Right lobe of liver (tissue), 6 donors: ENCODE data around the gene RRAS2. TPM values are rescaled to one million over a fixed set of nuclear protein-coding genes. Genes with fewer than 3 reads are reported as not detected.
"Not testable (repeated sequence)": the region's sequence is repeated elsewhere in the genome, so short reads cannot be mapped to it uniquely, and the experiment has no call there.

ENCODE experiments used
- ATAC-seq, 4 donors: fragments of 200-7000 bp; cut with Tn5 transposase; one replicate each; pipeline ENCODE4 v1.9.1; 2020; ENCODE audit warnings: mild to moderate bottlenecking in 4 of 4, moderate library complexity in 4 of 4
- DNase-seq, 3 donors: peaks; one replicate each; pipeline ENCODE4 v3.0.0-alpha.2; 2020
- H3K27ac ChIP-seq, 3 donors: fragments of 200-600 bp; one replicate each; pipeline ENCODE4 v1.8.0; 2022
- H3K27me3 ChIP-seq, 2 donors: fragments of 200-600 bp; one replicate each; pipeline ENCODE4 v1.8.0; 2022
- H3K36me3 ChIP-seq, 4 donors: fragments of 200-600 bp; sonication (generic) in 1 of 4; one replicate each; pipeline versions ENCODE4 v1.5.1 to v1.8.0; 2017 to 2022; ENCODE audit warnings: control low read depth in 1 of 4
- H3K4me1 ChIP-seq, 4 donors: fragments of 200-600 bp; sonication (generic) in 1 of 4; one replicate each; pipeline versions ENCODE4 v1.5.1 to v1.8.0; 2017 to 2022; ENCODE audit warnings: control low read depth in 1 of 4
- H3K4me3 ChIP-seq, 3 donors: fragments of 200-600 bp; one replicate each; pipeline ENCODE4 v1.8.0; 2022
- H3K9me3 ChIP-seq, 4 donors: fragments of 200-600 bp; sonication (generic) in 1 of 4; one replicate each; pipeline versions ENCODE4 v1.5.1 to v1.8.0; 2017 to 2022; ENCODE audit warnings: control low read depth in 1 of 4
- POLR2A ChIP-seq: fragments of 450-650 bp; IDR thresholded peaks from one replicate; pipeline ENCODE4 v1.6.1; 2017; ENCODE audit warnings: antibody characterized with exemption, mild to moderate bottlenecking
- WGBS: methylation state at CpG from one replicate; pipeline ENCODE4 v1.1.6; 2018; ENCODE audit warnings: low coverage, low lambda C conversion rate; ENCODE audit not compliant: insufficient coverage; ENCODE audit errors: missing lambda C conversion rate; 5-methylcytosine and 5-hydroxymethylcytosine counted together
- intact Hi-C, 2 donors: fragments of 100-400 bp; cut with DNase I; formaldehyde crosslinking; loops; one replicate each; pipeline versions ENCODE4 v1.11.2 to v1.14.1; 2022
- total RNA-seq, 6 experiments: library from RNA; depleted of rRNA in 2 of 6; stranded (reverse); fragments of >200 nt in 2 of 6; fragmentation: NEBNext Ultra II Directional in 3 of 6; extraction: Animal tissue kit (Norgen Biotek cat#: 25700) in 3 of 6; gene quantifications; one replicate each; pipeline versions ENCODE4 v1.1.0 to v1.2.4, GENCODE V29; 2016 to 2023
- TF ChIP-seq, protein P1 (sequence below), 4 donors: fragments of 200-600 bp in 3 of 4; fragments of 450-650 bp in 1 of 4; IDR thresholded peaks; one replicate each; pipeline versions ENCODE4 v1.5.1 to v1.8.0; 2016 to 2022; ENCODE audit warnings: antibody characterized with exemption in 4 of 4, mild to moderate bottlenecking in 2 of 4
- donor health status: DM: no; HTN: yes; CAD: no.
- donor health status: DM: no; HTN: no; CAD: no.
- donor health status: DM: no; HTN: no; CAD: no.
- donor health status: DM: no; HTN: yes; CAD: no.
- donor health status: DM: no; HTN: yes; CAD: no.

RRAS2 gene
- total RNA-seq, 6 experiments from 2014 or later: 21.0 to 44.8 (median 31.1) TPM

DNA sequence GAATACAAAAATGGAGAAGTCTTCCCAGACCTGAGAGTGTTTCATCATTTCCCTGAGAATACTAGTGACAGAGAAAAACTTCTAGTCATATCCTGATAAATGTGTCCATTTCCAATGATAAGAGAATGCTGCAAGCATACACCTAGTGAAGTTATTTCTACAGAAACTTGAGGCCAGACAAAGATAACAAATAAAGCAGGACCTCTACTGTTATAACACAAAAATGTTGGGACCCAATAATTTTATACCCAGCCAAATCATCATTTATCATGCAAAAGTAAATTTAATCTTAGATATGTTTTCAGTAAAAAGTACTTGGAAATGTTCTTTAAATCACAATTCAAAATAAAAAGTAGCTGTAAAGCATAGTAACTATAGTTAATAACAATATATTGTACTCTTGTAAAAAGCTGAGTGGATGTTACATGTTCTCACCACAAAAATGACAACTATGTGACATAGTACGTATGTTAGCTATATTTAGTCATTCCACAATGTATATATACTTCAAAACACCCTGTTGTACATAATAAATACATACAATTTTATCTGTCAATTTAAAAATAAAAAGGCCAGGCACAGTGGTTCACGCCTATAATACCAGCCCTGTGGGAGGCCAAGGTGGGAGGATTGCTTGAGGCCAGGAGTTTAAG lies 12.6 kb downstream of the RRAS2 start:
- Histone ChIP-seq H3K36me3 (no peaks in the 10 kb centered on the region), H3K4me3 (no peak overlapping the region), H3K27me3 (no peaks in the 10 kb centered on the region), H3K27ac (no peak overlapping the region), H3K9me3 (no peaks in the 10 kb centered on the region), H3K4me1 (peaks cover 0 to 9% (median 0%) of the 10 kb centered on the region in 4 donors)
- 91% methylated on average over 2 of the region's 2 CpGs for WGBS
- intact Hi-C loops: no loop called here
- ATAC-seq (no peak), DNase-seq (no peak)
- no peak for TF ChIP-seq POLR2A
- TF ChIP-seq, protein P1, sequence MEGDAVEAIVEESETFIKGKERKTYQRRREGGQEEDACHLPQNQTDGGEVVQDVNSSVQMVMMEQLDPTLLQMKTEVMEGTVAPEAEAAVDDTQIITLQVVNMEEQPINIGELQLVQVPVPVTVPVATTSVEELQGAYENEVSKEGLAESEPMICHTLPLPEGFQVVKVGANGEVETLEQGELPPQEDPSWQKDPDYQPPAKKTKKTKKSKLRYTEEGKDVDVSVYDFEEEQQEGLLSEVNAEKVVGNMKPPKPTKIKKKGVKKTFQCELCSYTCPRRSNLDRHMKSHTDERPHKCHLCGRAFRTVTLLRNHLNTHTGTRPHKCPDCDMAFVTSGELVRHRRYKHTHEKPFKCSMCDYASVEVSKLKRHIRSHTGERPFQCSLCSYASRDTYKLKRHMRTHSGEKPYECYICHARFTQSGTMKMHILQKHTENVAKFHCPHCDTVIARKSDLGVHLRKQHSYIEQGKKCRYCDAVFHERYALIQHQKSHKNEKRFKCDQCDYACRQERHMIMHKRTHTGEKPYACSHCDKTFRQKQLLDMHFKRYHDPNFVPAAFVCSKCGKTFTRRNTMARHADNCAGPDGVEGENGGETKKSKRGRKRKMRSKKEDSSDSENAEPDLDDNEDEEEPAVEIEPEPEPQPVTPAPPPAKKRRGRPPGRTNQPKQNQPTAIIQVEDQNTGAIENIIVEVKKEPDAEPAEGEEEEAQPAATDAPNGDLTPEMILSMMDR (IDR thresholded peaks at IDR 0.05): no peak

DNA sequence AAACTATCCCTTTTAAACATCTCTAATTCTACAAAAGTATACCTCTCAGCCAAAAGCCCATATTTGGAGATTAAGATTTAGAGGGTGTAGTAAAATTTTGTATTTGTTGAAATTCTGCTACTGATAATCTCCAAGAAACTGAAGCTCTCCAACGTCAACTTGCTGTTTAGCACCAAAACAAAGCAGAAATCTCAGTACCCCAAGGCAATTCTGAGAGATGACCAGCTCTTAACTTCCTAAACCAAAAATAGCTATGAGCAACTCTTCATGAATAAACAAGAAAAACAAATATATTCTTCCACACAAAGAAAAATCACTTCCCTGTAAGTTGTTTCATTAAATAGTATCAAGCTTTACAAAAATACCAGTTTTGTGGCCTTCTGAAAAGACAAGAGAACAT lies 13.3 kb downstream of the RRAS2 start:
- no peak for ATAC-seq
- intact Hi-C loops: no loop called here
- no peaks in the 10 kb centered on the region for H3K9me3 ChIP-seq
- peaks cover 0 to 9% (median 0%) of the 10 kb centered on the region in 4 donors for H3K4me1 ChIP-seq
- WGBS: 83% methylated on average over 1 of the region's 1 CpG
- TF ChIP-seq, protein P1 (IDR thresholded peaks at IDR 0.05): no peak
- TF ChIP-seq POLR2A: no peak
- no peak for DNase-seq
- H3K27ac ChIP-seq: no peak overlapping the region
- no peaks in the 10 kb centered on the region for H3K27me3 ChIP-seq
- H3K4me3 ChIP-seq: no peak overlapping the region
- no peaks in the 10 kb centered on the region for H3K36me3 ChIP-seq

DNA sequence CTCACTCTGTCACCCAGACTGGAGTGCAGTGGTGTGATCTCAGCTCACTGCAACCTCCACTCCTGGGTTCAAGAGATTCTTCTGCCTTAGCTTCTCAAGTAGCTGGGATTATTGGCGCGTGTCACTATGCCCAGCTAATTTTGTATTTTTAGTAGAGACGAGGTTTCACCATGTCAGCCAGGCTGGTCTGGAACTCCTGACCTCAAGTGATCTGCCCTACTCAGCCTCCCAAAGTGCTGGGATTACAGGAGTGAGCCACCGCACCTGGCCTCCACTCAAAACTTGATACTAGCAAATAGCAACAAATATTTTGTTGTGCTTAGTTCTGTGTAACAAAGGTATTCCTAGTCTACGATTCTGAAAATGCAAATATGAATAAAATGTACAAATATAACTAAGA lies 14.0 kb downstream of the RRAS2 start:
- H3K27me3 ChIP-seq, H3K4me1 ChIP-seq, H3K36me3 ChIP-seq, DNase-seq, H3K27ac ChIP-seq, H3K4me3 ChIP-seq, ATAC-seq, H3K9me3 ChIP-seq, intact Hi-C loops: not testable (repeated sequence)
- WGBS: 98% methylated on average over 5 of the region's 5 CpGs

DNA sequence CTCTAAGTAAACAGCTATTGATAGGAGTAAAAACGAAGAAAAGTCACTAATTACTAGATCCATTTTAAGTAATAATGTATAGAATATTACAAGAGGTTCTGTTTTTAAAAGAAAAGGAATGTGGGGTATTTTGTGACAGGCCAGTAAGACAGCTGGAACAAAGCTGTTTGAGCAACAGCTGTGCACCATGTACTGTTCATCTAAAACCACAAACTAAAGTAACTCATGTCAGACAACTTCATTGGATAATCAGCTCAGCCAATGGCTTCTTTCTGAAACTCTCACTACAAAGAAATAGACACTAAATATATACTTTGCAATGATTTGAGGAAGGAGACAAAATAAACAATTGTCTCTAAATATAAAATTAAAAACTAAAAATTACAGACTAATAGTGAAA lies 16.1 kb downstream of the RRAS2 start:
- no peak for TF ChIP-seq POLR2A
- TF ChIP-seq, protein P1 (IDR thresholded peaks at IDR 0.05): no peak
- ATAC-seq: no peak
- Histone ChIP-seq H3K36me3 (no peaks in the 10 kb centered on the region), H3K4me3 (no peak overlapping the region), H3K27ac (no peak overlapping the region), H3K27me3 (no peaks in the 10 kb centered on the region), H3K4me1 (no peaks in the 10 kb centered on the region), H3K9me3 (no peaks in the 10 kb centered on the region)
- 75% methylated on average over 1 of the region's 1 CpG for WGBS
- DNase-seq: no peak
- intact Hi-C loops: no loop called here

DNA sequence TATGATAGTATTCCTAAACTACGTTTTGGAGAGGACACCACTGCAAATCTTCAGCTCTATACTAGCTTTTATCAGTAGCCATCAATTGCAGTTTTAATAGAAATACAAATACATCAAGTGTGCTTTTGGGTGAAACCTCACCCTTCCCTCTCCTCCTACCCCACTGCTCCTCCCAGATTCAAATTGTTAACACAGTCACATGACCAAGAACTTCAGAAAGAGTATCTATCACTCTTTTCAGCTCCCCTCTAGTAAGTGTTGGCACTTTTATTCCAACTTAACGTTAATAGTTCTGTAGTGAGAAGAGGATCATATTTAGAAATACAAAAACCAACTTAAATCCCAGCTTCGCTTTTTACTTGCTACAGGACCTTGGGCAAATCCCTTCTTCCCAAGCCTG lies 17.0 kb downstream of the RRAS2 start:
- DNase-seq: no peak
- Histone ChIP-seq H3K27ac (no peak overlapping the region), H3K36me3 (no peaks in the 10 kb centered on the region), H3K27me3 (no peaks in the 10 kb centered on the region), H3K4me3 (no peak overlapping the region), H3K4me1 (no peaks in the 10 kb centered on the region), H3K9me3 (no peaks in the 10 kb centered on the region)
- WGBS: 76% methylated on average over 3 of the region's 3 CpGs
- no peak for ATAC-seq
- intact Hi-C loops: no loop called here
- TF ChIP-seq, protein P1 (IDR thresholded peaks at IDR 0.05): no peak
- TF ChIP-seq POLR2A: no peak
